GM13977 (cell line): ENCODE data around the gene DNAJC6.
A peak's percentile ranks its signal among the peaks of the same experiment; 100 is the strongest.

Source experiments
- DNase-seq: peaks from one replicate; pipeline ENCODE4 v3.0.0; 2012; ENCODE audit warnings: low spot score
- in situ Hi-C: fragments of 300-500 bp; cut with MboI; formaldehyde crosslinking; loops from one replicate; pipeline ENCODE4 v1.12.0; 2022; ENCODE audit warnings: low sequenced_read_pairs, low pct_unique_long_range_greater_than_20kb, mixed read lengths, inconsistent platforms; ENCODE audit not compliant: unreplicated experiment
- TF ChIP-seq, protein P1 (sequence below): IDR thresholded peaks from 2 replicates; pipeline ENCODE4 v1.5.1; 2012; ENCODE audit warnings: mild to moderate bottlenecking, control low read depth; ENCODE audit not compliant: insufficient read depth; ENCODE audit errors: extremely low read depth, missing control alignments

DNAJC6 gene

DNA sequence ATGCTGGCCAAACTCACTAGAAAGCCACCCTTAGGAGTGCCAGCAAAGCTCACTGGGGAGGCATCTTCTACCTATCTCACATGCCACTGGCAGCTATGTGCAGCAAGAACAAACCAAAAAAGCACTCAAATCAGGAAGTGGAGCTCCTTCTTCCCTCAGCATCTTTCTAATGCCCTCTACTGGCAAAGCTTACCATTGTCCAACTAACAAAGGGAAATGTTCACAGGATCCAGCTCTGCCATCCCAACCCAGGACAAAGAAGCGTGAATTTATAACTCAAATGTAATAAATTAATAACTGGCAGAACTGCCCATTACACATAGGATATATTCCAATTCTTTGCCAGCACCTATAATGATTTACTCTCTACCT is 150.0 kb downstream of the DNAJC6 start:
- in situ Hi-C loops, result no loop called here
- TF ChIP-seq, protein P1, sequence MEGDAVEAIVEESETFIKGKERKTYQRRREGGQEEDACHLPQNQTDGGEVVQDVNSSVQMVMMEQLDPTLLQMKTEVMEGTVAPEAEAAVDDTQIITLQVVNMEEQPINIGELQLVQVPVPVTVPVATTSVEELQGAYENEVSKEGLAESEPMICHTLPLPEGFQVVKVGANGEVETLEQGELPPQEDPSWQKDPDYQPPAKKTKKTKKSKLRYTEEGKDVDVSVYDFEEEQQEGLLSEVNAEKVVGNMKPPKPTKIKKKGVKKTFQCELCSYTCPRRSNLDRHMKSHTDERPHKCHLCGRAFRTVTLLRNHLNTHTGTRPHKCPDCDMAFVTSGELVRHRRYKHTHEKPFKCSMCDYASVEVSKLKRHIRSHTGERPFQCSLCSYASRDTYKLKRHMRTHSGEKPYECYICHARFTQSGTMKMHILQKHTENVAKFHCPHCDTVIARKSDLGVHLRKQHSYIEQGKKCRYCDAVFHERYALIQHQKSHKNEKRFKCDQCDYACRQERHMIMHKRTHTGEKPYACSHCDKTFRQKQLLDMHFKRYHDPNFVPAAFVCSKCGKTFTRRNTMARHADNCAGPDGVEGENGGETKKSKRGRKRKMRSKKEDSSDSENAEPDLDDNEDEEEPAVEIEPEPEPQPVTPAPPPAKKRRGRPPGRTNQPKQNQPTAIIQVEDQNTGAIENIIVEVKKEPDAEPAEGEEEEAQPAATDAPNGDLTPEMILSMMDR, result peak; percentile 56
- DNase-seq, result peak; percentile 50
